SK-N-SH (cell line): ENCODE results near the gene MAGI2.

Source experiments
- CHD2 ChIP-seq: fragments of 150-350 bp; IDR thresholded peaks from 2 replicates; pipeline ENCODE4 v1.6.1; 2018; ENCODE audit warnings: low read length; ENCODE audit not compliant: partially characterized antibody
- FOXM1 ChIP-seq: IDR thresholded peaks from 2 replicates; pipeline ENCODE4 v1.4.0; 2012; ENCODE audit warnings: low read depth, mild to moderate bottlenecking
- JUND ChIP-seq: IDR thresholded peaks from 2 replicates; pipeline ENCODE4 v1.4.0; 2012
- MEF2A ChIP-seq: IDR thresholded peaks from 2 replicates; pipeline ENCODE4 v1.4.0; 2012; ENCODE audit warnings: low read depth, borderline replicate concordance
- NFIC ChIP-seq: IDR thresholded peaks from 2 replicates; pipeline ENCODE4 v1.4.0; 2012; ENCODE audit warnings: borderline replicate concordance
- NRF1 ChIP-seq: IDR thresholded peaks from 2 replicates; pipeline ENCODE4 v1.6.1; 2012; ENCODE audit warnings: low read depth, mild to moderate bottlenecking, low read length
- POLR2AphosphoS5 ChIP-seq: IDR thresholded peaks from 2 replicates; pipeline ENCODE4 v1.6.1; 2012; ENCODE audit warnings: low read depth, low read length
- RCOR1 ChIP-seq: fragments of 150-350 bp; IDR thresholded peaks from 2 replicates; pipeline ENCODE4 v1.6.1; 2017; ENCODE audit warnings: antibody characterized with exemption, low read length
- RXRA ChIP-seq: IDR thresholded peaks from 2 replicates; pipeline ENCODE4 v1.4.0; 2012; ENCODE audit warnings: low read depth, mild to moderate bottlenecking, borderline replicate concordance
- SMC3 ChIP-seq: IDR thresholded peaks from 2 replicates; pipeline ENCODE4 v1.6.1; 2012; ENCODE audit warnings: low read depth, low read length, improper control_type of control experiment
- TAF1 ChIP-seq: IDR thresholded peaks from 2 replicates; pipeline ENCODE4 v1.6.1; 2012; ENCODE audit warnings: low read depth, mild to moderate bottlenecking, low read length, moderate library complexity, borderline replicate concordance
- YY1 ChIP-seq: IDR thresholded peaks from 2 replicates; pipeline ENCODE4 v1.4.0; 2012; ENCODE audit warnings: low read depth, mild to moderate bottlenecking
- TF ChIP-seq, protein P1 (sequence below): fragments of 200-600 bp; sonication (generic); IDR thresholded peaks from 2 replicates; pipeline ENCODE4 v1.6.1; 2017; ENCODE audit warnings: antibody characterized with exemption, mild to moderate bottlenecking, moderate library complexity
- TF ChIP-seq, protein P2 (sequence below): IDR thresholded peaks from 2 replicates; pipeline ENCODE4 v1.4.0; 2012; ENCODE audit warnings: low read depth

DNA sequence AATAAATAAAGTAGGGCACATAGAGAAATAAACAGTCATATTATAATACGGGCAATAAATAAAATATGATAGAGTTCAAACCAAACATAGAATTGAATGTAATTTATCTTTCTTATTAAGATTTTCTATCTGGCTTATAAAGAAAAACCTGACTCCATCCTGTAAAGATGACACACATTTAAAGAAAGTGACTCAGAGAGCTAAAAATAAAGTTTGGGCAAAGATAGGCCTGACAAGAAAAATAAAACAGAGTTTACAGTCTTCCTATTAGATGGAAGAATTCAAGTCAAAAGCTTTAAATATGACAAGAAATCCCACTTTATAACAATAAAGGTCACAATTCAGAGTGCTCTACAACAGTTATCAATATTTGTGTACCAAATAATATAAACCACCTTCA, 1074.3 kb downstream of the MAGI2 start:
- TF ChIP-seq NRF1 = no peak
- TF ChIP-seq, protein P1, sequence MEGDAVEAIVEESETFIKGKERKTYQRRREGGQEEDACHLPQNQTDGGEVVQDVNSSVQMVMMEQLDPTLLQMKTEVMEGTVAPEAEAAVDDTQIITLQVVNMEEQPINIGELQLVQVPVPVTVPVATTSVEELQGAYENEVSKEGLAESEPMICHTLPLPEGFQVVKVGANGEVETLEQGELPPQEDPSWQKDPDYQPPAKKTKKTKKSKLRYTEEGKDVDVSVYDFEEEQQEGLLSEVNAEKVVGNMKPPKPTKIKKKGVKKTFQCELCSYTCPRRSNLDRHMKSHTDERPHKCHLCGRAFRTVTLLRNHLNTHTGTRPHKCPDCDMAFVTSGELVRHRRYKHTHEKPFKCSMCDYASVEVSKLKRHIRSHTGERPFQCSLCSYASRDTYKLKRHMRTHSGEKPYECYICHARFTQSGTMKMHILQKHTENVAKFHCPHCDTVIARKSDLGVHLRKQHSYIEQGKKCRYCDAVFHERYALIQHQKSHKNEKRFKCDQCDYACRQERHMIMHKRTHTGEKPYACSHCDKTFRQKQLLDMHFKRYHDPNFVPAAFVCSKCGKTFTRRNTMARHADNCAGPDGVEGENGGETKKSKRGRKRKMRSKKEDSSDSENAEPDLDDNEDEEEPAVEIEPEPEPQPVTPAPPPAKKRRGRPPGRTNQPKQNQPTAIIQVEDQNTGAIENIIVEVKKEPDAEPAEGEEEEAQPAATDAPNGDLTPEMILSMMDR = no peak
- TF ChIP-seq, protein P2, sequence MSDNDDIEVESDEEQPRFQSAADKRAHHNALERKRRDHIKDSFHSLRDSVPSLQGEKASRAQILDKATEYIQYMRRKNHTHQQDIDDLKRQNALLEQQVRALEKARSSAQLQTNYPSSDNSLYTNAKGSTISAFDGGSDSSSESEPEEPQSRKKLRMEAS = no peak
- TF ChIP-seq RCOR1 = no peak
- peak; percentile 72 for TF ChIP-seq JUND
- no peak; the same call in 1 of the 2 replicates for TF ChIP-seq POLR2AphosphoS5
- TF ChIP-seq FOXM1 = no peak
- TF ChIP-seq NFIC = no peak
- TF ChIP-seq MEF2A = peak; percentile 95
- TF ChIP-seq YY1 = no peak
- TF ChIP-seq SMC3 = no peak
- TF ChIP-seq TAF1 = no peak
- no peak for TF ChIP-seq RXRA
- TF ChIP-seq CHD2 = no peak
